ENCODE results near the gene FITM2.

Gene FITM2

DNA sequence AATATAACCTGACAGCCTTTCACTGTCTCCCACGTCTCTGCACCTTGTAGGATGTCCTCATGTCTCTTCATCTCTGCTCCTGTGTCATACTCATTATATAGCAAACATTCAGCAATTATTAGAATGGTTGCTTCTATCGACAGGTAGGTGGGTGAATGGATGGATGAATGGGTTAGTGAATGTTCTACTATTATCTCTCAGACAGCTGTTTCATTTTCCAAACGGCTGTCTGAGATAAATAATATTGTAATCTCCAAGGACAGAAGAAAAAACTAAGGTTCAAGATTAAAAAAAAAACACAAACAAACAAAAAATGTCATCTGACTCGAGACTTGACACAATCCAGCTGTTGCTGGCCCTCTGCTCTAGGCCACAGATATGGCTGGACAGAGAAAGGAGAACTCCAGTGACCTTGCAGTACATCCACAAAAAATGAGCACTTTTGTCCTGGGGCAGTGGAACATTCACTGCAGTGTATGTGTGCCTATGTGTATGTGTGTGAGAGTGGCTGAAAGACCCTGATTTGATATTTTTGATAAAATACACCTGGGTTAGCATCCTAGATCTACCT lies 46.6 kb upstream of the FITM2 start:
- peaks cover 8% of the 10 kb centered on the region for H3K27me3 ChIP-seq (ENCODE audit: control insufficient read depth, low read length)
- no peak overlapping the region for H3K4me3 ChIP-seq (ENCODE audit: low read length)
- H3F3A ChIP-seq (ENCODE audit: control insufficient read depth, insufficient read depth): no peaks in the 10 kb centered on the region
- H3K9me2 ChIP-seq (replicated peaks; ENCODE audit: control insufficient read depth, low read length): no peaks in the 10 kb centered on the region
- no peaks in the 10 kb centered on the region for H3K79me2 ChIP-seq (ENCODE audit: control insufficient read depth, low read length)
- no peak overlapping the region for H3K27ac ChIP-seq (ENCODE audit: low read depth, low read length)
- TF ChIP-seq, protein P1, sequence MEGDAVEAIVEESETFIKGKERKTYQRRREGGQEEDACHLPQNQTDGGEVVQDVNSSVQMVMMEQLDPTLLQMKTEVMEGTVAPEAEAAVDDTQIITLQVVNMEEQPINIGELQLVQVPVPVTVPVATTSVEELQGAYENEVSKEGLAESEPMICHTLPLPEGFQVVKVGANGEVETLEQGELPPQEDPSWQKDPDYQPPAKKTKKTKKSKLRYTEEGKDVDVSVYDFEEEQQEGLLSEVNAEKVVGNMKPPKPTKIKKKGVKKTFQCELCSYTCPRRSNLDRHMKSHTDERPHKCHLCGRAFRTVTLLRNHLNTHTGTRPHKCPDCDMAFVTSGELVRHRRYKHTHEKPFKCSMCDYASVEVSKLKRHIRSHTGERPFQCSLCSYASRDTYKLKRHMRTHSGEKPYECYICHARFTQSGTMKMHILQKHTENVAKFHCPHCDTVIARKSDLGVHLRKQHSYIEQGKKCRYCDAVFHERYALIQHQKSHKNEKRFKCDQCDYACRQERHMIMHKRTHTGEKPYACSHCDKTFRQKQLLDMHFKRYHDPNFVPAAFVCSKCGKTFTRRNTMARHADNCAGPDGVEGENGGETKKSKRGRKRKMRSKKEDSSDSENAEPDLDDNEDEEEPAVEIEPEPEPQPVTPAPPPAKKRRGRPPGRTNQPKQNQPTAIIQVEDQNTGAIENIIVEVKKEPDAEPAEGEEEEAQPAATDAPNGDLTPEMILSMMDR (IDR thresholded peaks at IDR 0.05; ENCODE audit: low read depth, low read length, poor library complexity, severe bottlenecking): no peak
- TF ChIP-seq EZH2phosphoT487 (IDR thresholded peaks at IDR 0.05; ENCODE audit: borderline replicate concordance, low read length): no peak
- H3K9me3 ChIP-seq (ENCODE audit: control insufficient read depth, insufficient read depth, low read length): no peaks in the 10 kb centered on the region
- no peaks in the 10 kb centered on the region for H4K20me1 ChIP-seq (ENCODE audit: control insufficient read depth, insufficient read depth, low read depth, low read length)
- H3K4me2 ChIP-seq (ENCODE audit: low read length): no peak overlapping the region
- no peaks in the 10 kb centered on the region for H3K36me3 ChIP-seq (ENCODE audit: control insufficient read depth, low read length)
- no peaks in the 10 kb centered on the region for H3K4me1 ChIP-seq (ENCODE audit: control insufficient read depth, low read length)

DNA sequence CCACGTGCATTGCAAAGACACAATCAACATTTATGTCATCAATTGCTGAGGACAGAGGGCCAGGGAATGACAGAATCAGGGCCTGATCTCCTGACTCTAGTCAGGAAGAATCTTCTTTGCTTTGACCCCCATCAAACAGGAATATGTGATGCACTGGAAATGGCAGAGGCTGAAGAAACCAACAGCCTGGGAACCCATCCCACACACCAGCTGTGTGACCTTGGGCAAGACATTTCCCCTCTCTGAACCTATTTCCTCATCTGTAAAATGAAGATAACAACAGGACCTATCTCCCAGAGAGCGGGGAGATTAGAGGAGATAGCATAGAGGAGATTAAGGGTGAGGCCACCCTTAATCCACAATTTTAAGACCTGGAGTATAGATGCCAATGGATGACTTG lies 46.0 kb upstream of the FITM2 start:
- Histone ChIP-seq H3K27ac (ENCODE audit: low read depth, low read length) (no peak overlapping the region), H3K4me3 (ENCODE audit: low read length) (no peak overlapping the region), H4K20me1 (ENCODE audit: control insufficient read depth, insufficient read depth, low read depth, low read length) (no peaks in the 10 kb centered on the region), H3F3A (ENCODE audit: control insufficient read depth, insufficient read depth) (no peaks in the 10 kb centered on the region), H3K9me3 (ENCODE audit: control insufficient read depth, insufficient read depth, low read length) (no peaks in the 10 kb centered on the region), H3K9me2 (replicated peaks; ENCODE audit: control insufficient read depth, low read length) (no peaks in the 10 kb centered on the region), H3K36me3 (ENCODE audit: control insufficient read depth, low read length) (no peaks in the 10 kb centered on the region), H3K4me1 (ENCODE audit: control insufficient read depth, low read length) (no peaks in the 10 kb centered on the region), H3K27me3 (ENCODE audit: control insufficient read depth, low read length) (peaks cover 8% of the 10 kb centered on the region), H3K4me2 (ENCODE audit: low read length) (no peak overlapping the region), H3K79me2 (ENCODE audit: control insufficient read depth, low read length) (no peaks in the 10 kb centered on the region)
- TF ChIP-seq, protein P1 (IDR thresholded peaks at IDR 0.05; ENCODE audit: low read depth, low read length, poor library complexity, severe bottlenecking): no peak
- TF ChIP-seq EZH2phosphoT487 (IDR thresholded peaks at IDR 0.05; ENCODE audit: borderline replicate concordance, low read length): no peak

DNA sequence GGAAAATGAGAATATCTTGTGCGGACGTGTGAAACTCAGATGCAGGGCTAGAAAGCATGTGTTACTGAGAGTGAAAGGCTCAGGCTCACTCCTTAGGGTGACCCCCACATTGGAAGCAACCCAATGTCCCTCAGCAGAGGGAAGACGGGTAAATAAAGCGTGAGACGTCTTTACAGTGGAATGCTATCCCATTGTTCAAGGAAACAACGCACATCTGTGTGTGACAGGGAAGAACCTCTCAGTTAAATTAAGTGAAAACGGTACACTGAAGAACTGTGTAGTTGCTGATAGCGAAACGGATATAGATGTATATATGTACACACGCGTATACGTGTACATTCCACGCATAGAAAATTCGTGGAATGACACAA lies 45.3 kb upstream of the FITM2 start:
- no peaks in the 10 kb centered on the region for H3K36me3 ChIP-seq (ENCODE audit: control insufficient read depth, low read length)
- H3K4me1 ChIP-seq (ENCODE audit: control insufficient read depth, low read length): no peaks in the 10 kb centered on the region
- no peak overlapping the region for H3K4me3 ChIP-seq (ENCODE audit: low read length)
- H3K9me2 ChIP-seq (replicated peaks; ENCODE audit: control insufficient read depth, low read length): no peaks in the 10 kb centered on the region
- TF ChIP-seq, protein P1 (IDR thresholded peaks at IDR 0.05; ENCODE audit: low read depth, low read length, poor library complexity, severe bottlenecking): no peak
- TF ChIP-seq EZH2phosphoT487 (IDR thresholded peaks at IDR 0.05; ENCODE audit: borderline replicate concordance, low read length): no peak
- H3K4me2 ChIP-seq (ENCODE audit: low read length): no peak overlapping the region
- H3K79me2 ChIP-seq (ENCODE audit: control insufficient read depth, low read length): no peaks in the 10 kb centered on the region
- H3K9me3 ChIP-seq (ENCODE audit: control insufficient read depth, insufficient read depth, low read length): no peaks in the 10 kb centered on the region
- no peaks in the 10 kb centered on the region for H3F3A ChIP-seq (ENCODE audit: control insufficient read depth, insufficient read depth)
- H3K27ac ChIP-seq (ENCODE audit: low read depth, low read length): no peak overlapping the region
- no peaks in the 10 kb centered on the region for H4K20me1 ChIP-seq (ENCODE audit: control insufficient read depth, insufficient read depth, low read depth, low read length)
- peaks cover 8% of the 10 kb centered on the region for H3K27me3 ChIP-seq (ENCODE audit: control insufficient read depth, low read length)

All from DOHH2 (cell line).